Cardiac fibroblast (primary cell): Measurements from ENCODE around the gene SDK2.

Experiments
- DNase-seq, 2 donors: peaks; one replicate each; pipeline versions ENCODE4 v3.0.0 to v3.0.0-alpha.2; 2010; ENCODE audit warnings: low read depth in 2 of 2
- H3K4me3 ChIP-seq, 2 donors: replicated peaks in 1 of 2; 1 replicate in 1 of 2; 2 replicates in 1 of 2; pipeline ENCODE4 v1.5.1; 2011; ENCODE audit warnings: low read depth in 2 of 2, low read length in 2 of 2, mild to moderate bottlenecking in 2 of 2, moderate library complexity in 1 of 2
- TF ChIP-seq, protein P1 (sequence below): IDR thresholded peaks from one replicate; pipeline ENCODE4 v1.5.1; 2011; ENCODE audit warnings: low read depth, mild to moderate bottlenecking, low read length, inconsistent platforms

SDK2 gene

DNA sequence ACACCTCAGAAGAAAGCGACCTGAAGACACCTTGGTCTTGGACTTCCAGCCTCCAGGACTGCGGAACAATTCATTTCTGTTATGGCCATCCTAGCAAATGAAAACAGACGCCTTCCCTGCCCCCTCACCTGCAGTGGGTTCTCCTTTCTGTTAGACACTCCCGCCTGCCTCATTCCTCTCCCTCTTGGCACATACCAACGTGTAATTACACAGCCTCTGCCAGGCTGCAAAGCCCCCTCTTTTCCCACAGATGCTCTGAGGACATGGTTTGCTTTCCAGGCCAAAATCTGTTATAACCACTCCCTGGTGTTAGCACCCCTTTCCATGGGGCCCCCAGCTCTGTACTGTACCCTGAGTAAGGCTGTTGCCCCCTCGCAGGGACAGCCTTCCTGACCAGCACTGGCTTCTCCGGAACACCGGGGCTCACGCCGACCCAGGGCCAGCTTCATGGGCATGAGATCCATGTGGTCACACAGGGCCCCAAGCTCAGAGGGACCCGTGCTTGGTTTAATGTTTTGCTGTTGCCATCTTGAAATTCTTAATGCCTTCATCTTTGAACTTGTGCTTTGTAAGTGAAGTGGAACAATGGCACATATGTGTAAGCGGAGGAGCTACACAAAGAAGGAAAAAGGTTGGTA, 64.1 kb downstream of the SDK2 start:
- no peak for DNase-seq
- TF ChIP-seq, protein P1, sequence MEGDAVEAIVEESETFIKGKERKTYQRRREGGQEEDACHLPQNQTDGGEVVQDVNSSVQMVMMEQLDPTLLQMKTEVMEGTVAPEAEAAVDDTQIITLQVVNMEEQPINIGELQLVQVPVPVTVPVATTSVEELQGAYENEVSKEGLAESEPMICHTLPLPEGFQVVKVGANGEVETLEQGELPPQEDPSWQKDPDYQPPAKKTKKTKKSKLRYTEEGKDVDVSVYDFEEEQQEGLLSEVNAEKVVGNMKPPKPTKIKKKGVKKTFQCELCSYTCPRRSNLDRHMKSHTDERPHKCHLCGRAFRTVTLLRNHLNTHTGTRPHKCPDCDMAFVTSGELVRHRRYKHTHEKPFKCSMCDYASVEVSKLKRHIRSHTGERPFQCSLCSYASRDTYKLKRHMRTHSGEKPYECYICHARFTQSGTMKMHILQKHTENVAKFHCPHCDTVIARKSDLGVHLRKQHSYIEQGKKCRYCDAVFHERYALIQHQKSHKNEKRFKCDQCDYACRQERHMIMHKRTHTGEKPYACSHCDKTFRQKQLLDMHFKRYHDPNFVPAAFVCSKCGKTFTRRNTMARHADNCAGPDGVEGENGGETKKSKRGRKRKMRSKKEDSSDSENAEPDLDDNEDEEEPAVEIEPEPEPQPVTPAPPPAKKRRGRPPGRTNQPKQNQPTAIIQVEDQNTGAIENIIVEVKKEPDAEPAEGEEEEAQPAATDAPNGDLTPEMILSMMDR, result no peak
- H3K4me3 ChIP-seq, result no peak overlapping the region

DNA sequence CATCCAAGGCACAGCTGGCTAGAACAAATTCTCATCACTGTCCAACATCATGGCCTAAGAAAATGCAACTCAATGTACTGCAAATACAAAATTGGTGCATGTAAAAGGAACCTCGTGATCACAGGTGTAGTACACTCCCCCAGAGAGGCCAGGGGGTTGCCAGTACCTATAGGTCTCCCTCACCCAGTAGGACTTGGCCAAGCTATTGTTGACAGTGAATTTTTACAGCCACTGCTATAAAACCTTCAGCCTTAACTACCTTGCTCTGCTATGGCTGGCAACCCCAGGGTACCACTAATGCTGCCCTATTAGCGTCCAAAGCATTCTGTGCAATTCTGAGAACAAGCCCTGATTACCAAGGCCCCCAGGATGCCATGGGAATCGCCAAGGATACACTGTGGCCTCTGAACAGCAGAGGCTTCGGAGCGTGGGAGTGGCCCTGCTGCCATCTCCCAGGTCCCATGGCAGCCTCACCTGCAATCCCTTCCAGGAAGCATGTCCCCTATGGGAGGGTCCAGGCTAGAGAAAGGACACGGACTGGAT, 67.6 kb downstream of the SDK2 start:
- no peak overlapping the region for H3K4me3 ChIP-seq
- no peak for DNase-seq
- TF ChIP-seq, protein P1, result no peak

DNA sequence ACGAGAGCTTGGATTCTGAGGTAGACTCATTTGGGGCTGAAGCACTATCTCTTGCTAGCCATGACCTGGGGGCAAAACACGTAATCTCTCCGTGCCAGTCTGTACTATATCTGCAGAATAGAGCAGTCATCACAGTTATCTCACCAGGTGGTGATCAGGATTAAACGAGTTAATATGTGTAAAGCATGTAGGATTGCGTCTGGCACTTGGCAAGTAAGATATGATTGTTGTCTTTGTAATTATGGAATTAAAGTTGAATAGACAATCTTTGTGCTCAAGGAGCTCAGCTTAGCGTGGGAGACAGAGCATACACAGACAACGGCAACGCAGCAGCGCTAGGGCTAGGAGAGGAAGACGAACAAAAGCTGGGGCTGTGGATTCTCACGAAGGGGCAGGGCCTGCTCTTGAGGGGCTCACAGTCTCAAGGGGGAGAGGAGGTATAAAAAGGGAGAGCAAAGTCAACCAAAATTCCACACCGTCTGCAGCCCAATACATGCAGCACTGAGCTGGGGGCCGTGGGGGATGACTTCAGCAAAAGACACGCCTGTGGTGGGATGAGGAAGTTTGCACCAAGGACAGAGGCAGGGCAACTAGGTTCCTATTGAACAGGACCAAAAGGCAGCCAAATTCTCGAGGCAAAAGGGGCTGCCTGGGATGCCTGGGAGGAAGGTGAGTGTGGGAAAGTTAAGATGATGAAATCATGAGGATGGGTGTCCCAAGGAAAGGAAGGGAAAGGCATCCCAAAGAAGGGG, 68.6 kb downstream of the SDK2 start:
- no peak overlapping the region for H3K4me3 ChIP-seq
- TF ChIP-seq, protein P1, result no peak
- DNase-seq, result no peak

DNA sequence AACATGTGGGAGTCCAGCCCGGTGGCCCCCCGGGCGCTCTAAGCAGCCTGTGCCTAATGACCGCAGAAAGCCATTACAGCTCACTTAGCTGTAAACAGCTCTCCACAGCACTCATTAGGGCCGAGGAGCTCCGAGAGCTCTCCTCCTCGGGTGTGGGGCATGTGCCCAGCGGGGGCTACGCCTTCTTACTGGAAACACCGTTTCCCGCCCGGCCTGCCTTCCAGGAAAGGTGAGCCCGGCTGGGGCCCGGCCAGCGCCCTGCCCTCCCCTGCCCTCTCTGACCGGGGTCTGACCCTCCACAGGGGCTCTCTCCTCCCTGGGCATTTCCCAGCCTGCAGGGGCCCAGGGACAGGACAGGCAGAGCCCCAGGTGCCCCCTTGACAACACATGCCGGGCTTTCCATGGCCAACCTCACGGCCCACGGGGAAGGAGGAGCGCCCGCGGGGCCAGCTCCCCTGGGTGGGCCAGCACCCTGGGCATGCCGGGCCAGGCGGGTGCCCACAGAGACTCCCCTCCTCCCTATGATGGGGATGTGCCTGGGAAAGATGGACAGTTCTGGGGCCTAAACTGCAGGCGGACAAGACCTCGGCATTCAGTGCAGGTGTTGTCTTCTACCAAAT, 72.6 kb downstream of the SDK2 start:
- TF ChIP-seq, protein P1, result no peak
- no peak for DNase-seq
- H3K4me3 ChIP-seq, result no peak overlapping the region

DNA sequence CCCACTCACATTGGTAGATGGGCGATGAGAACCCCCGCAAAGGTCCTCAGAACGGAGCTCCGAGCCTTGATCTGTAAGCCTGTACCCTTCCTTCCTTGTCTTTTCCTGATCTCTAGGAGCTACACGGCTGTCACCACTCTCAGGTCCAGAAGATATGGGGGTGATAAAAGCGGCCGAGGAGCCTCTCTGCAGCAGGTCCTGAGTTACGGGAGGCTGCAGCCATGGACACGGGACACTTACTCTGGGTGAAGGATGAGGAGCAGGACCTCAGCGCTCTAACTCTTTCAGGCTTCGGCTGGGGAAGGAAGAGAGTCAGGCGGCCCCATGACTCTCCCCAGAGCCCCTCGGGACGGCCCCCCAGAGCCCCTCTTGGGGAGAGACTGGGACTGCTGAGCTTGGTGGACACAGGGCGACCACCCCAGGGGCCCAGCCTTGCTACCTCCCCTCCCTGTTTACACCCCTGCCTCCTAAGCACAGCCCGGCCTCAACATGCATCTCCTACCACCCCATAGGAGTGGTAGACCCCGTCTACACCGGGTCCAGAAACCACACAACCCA, 74.4 kb downstream of the SDK2 start:
- H3K4me3 ChIP-seq, result no peak overlapping the region
- TF ChIP-seq, protein P1, result no peak

DNA sequence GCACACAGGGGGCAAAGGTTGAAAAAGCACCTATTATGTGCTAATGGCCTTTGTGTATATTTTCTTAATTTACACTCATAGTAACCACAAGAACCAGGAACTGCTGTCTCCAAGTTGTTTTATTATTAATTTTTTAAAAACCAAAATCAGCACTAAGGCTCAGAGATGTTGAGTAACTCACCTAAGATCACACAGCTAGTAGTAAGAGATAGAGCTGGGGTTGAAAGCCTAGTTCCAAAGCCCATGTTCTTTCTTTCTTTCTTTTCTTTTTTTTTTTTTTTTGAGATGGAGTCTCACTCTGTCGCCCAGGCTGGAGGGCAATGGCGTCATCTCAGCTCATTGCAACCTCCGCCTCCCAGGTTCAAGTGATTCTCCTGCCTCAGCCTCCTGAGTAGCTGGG, 75.3 kb downstream of the SDK2 start:
- TF ChIP-seq, protein P1, result no peak
- DNase-seq, result no peak
- no peak overlapping the region for H3K4me3 ChIP-seq

More for the DNA sequence above, 74.4 kb downstream of the SDK2 start:
- no peak for DNase-seq
